HEK293 (cell line): ENCODE measurements around the gene NEUROG2.

ENCODE experiments used
- EGR2 ChIP-seq: fragments of 450-650 bp; formaldehyde crosslinking; IDR thresholded peaks from 2 replicates; pipeline ENCODE4 v1.5.1; 2016; ENCODE audit warnings: low read depth, missing biosample characterization, missing genetic modification characterization
- KLF16 ChIP-seq: fragments of 450-650 bp; formaldehyde crosslinking; IDR thresholded peaks from 2 replicates; pipeline ENCODE4 v1.5.1; 2017; ENCODE audit warnings: missing biosample characterization, missing genetic modification characterization
- KLF7 ChIP-seq: fragments of 450-650 bp; formaldehyde crosslinking; IDR thresholded peaks from 2 replicates; pipeline ENCODE4 v1.5.1; 2016; ENCODE audit warnings: missing biosample characterization, missing genetic modification characterization, borderline replicate concordance
- SALL2 ChIP-seq: fragments of 450-650 bp; formaldehyde crosslinking; IDR thresholded peaks from 2 replicates; pipeline ENCODE4 v1.5.0; 2017; ENCODE audit warnings: missing biosample characterization, mild to moderate bottlenecking, missing genetic modification characterization, borderline replicate concordance
- SCRT1 ChIP-seq: fragments of 450-650 bp; formaldehyde crosslinking; IDR thresholded peaks from 2 replicates; pipeline ENCODE4 v1.5.1; 2016; ENCODE audit warnings: missing biosample characterization, missing genetic modification characterization, borderline replicate concordance
- TRIM28 ChIP-seq: IDR thresholded peaks from 2 replicates; pipeline ENCODE4 v1.6.1; 2011; ENCODE audit warnings: low read length, control low read depth, borderline replicate concordance
- WT1 ChIP-seq: fragments of 450-650 bp; formaldehyde crosslinking; IDR thresholded peaks from 2 replicates; pipeline ENCODE4 v1.5.1; 2016; ENCODE audit warnings: missing biosample characterization, missing genetic modification characterization
- YY1 ChIP-seq: fragments of 450-650 bp; formaldehyde crosslinking; IDR thresholded peaks from 2 replicates; pipeline ENCODE4 v1.5.1; 2018; ENCODE audit warnings: missing biosample characterization, missing genetic modification characterization
- ZBTB21 ChIP-seq: fragments of 450-650 bp; formaldehyde crosslinking; IDR thresholded peaks from 2 replicates; pipeline ENCODE4 v1.5.1; 2017; ENCODE audit warnings: missing biosample characterization, missing genetic modification characterization
- ZFHX2 ChIP-seq: fragments of 450-650 bp; formaldehyde crosslinking; conservative IDR thresholded peaks from 2 replicates; pipeline ENCODE4 v1.5.1; 2016; ENCODE audit warnings: missing biosample characterization, missing genetic modification characterization
- ZNF138 ChIP-seq: fragments of 450-650 bp; formaldehyde crosslinking; IDR thresholded peaks from 2 replicates; pipeline ENCODE4 v1.5.1; 2016; ENCODE audit warnings: missing biosample characterization, missing genetic modification characterization, borderline replicate concordance
- ZNF169 ChIP-seq: fragments of 450-650 bp; formaldehyde crosslinking; IDR thresholded peaks from 2 replicates; pipeline ENCODE4 v1.5.1; 2016; ENCODE audit warnings: missing biosample characterization, missing genetic modification characterization
- ZNF202 ChIP-seq: fragments of 450-650 bp; formaldehyde crosslinking; IDR thresholded peaks from 2 replicates; pipeline ENCODE4 v1.5.1; 2016; ENCODE audit warnings: missing biosample characterization, missing genetic modification characterization, borderline replicate concordance
- ZNF24 ChIP-seq: fragments of 450-650 bp; formaldehyde crosslinking; IDR thresholded peaks from 2 replicates; pipeline ENCODE4 v1.5.1; 2016; ENCODE audit warnings: missing biosample characterization, missing genetic modification characterization
- ZNF266 ChIP-seq: fragments of 450-650 bp; formaldehyde crosslinking; IDR thresholded peaks from 2 replicates; pipeline ENCODE4 v1.5.1; 2016; ENCODE audit warnings: missing biosample characterization, missing genetic modification characterization, low read depth
- ZNF311 ChIP-seq: fragments of 450-650 bp; formaldehyde crosslinking; IDR thresholded peaks from 2 replicates; pipeline ENCODE4 v1.5.1; 2017; ENCODE audit warnings: missing biosample characterization, missing genetic modification characterization, borderline replicate concordance
- ZNF324 ChIP-seq: fragments of 450-650 bp; formaldehyde crosslinking; IDR thresholded peaks from 2 replicates; pipeline ENCODE4 v1.5.1; 2016; ENCODE audit warnings: missing biosample characterization, missing genetic modification characterization
- ZNF335 ChIP-seq: fragments of 450-650 bp; formaldehyde crosslinking; conservative IDR thresholded peaks from 2 replicates; pipeline ENCODE4 v1.5.1; 2016; ENCODE audit warnings: missing biosample characterization, missing genetic modification characterization
- ZNF394 ChIP-seq: fragments of 450-650 bp; formaldehyde crosslinking; IDR thresholded peaks from 2 replicates; pipeline ENCODE4 v1.5.1; 2016; ENCODE audit warnings: missing biosample characterization, missing genetic modification characterization, mild to moderate bottlenecking, moderate library complexity, borderline replicate concordance
- ZNF433 ChIP-seq: fragments of 450-650 bp; formaldehyde crosslinking; IDR thresholded peaks from 2 replicates; pipeline ENCODE4 v1.5.1; 2016; ENCODE audit warnings: missing biosample characterization, missing genetic modification characterization, low read depth
- ZNF501 ChIP-seq: fragments of 450-650 bp; formaldehyde crosslinking; IDR thresholded peaks from 2 replicates; pipeline ENCODE4 v1.5.1; 2016; ENCODE audit warnings: missing biosample characterization, missing genetic modification characterization
- ZNF558 ChIP-seq: fragments of 450-650 bp; formaldehyde crosslinking; IDR thresholded peaks from 2 replicates; pipeline ENCODE4 v1.5.1; 2016; ENCODE audit warnings: missing biosample characterization, missing genetic modification characterization
- ZNF561 ChIP-seq: fragments of 450-650 bp; IDR thresholded peaks from 2 replicates; pipeline ENCODE4 v1.5.1; 2018; ENCODE audit warnings: missing biosample characterization, missing genetic modification characterization, borderline replicate concordance
- ZNF621 ChIP-seq: fragments of 450-650 bp; formaldehyde crosslinking; IDR thresholded peaks from 2 replicates; pipeline ENCODE4 v1.5.1; 2017; ENCODE audit warnings: missing biosample characterization, missing genetic modification characterization
- ZNF626 ChIP-seq: fragments of 450-650 bp; sonication (Bioruptor Pico); formaldehyde crosslinking; IDR thresholded peaks from 2 replicates; pipeline ENCODE4 v1.5.1; 2018; ENCODE audit warnings: missing biosample characterization, missing genetic modification characterization, inconsistent platforms
- ZNF654 ChIP-seq: fragments of 450-650 bp; formaldehyde crosslinking; IDR thresholded peaks from 2 replicates; pipeline ENCODE4 v1.5.1; 2016; ENCODE audit warnings: low read depth, missing biosample characterization, missing genetic modification characterization
- ZNF664 ChIP-seq: fragments of 450-650 bp; formaldehyde crosslinking; IDR thresholded peaks from 2 replicates; pipeline ENCODE4 v1.5.1; 2016; ENCODE audit warnings: missing biosample characterization, missing genetic modification characterization
- ZNF707 ChIP-seq: fragments of 450-650 bp; formaldehyde crosslinking; IDR thresholded peaks from 2 replicates; pipeline ENCODE4 v1.5.1; 2016; ENCODE audit warnings: missing biosample characterization, missing genetic modification characterization
- ZNF747 ChIP-seq: fragments of 450-650 bp; formaldehyde crosslinking; IDR thresholded peaks from 2 replicates; pipeline ENCODE4 v1.5.1; 2016; ENCODE audit warnings: missing biosample characterization, missing genetic modification characterization
- ZNF830 ChIP-seq: fragments of 450-650 bp; IDR thresholded peaks from 2 replicates; pipeline ENCODE4 v1.5.0; 2018; ENCODE audit warnings: missing biosample characterization, missing genetic modification characterization, low read depth, mild to moderate bottlenecking, moderate library complexity
- TF ChIP-seq, protein P1 (sequence below): fragments of 450-650 bp; formaldehyde crosslinking; IDR thresholded peaks from 2 replicates; pipeline ENCODE4 v1.5.1; 2017; ENCODE audit warnings: missing biosample characterization, mild to moderate bottlenecking, missing genetic modification characterization, moderate library complexity
- TF ChIP-seq, protein P2 (sequence below): fragments of 450-650 bp; formaldehyde crosslinking; IDR thresholded peaks from 2 replicates; pipeline ENCODE4 v1.5.1; 2016; ENCODE audit warnings: missing biosample characterization, missing genetic modification characterization
- TF ChIP-seq, protein P3 (sequence below): fragments of 450-650 bp; formaldehyde crosslinking; IDR thresholded peaks from 2 replicates; pipeline ENCODE4 v1.5.1; 2017; ENCODE audit warnings: missing biosample characterization, missing genetic modification characterization
- TF ChIP-seq, protein P4 (sequence below): fragments of 450-650 bp; formaldehyde crosslinking; IDR thresholded peaks from 2 replicates; pipeline ENCODE4 v1.5.1; 2016; ENCODE audit warnings: missing biosample characterization, missing genetic modification characterization, low read depth

Gene NEUROG2

DNA sequence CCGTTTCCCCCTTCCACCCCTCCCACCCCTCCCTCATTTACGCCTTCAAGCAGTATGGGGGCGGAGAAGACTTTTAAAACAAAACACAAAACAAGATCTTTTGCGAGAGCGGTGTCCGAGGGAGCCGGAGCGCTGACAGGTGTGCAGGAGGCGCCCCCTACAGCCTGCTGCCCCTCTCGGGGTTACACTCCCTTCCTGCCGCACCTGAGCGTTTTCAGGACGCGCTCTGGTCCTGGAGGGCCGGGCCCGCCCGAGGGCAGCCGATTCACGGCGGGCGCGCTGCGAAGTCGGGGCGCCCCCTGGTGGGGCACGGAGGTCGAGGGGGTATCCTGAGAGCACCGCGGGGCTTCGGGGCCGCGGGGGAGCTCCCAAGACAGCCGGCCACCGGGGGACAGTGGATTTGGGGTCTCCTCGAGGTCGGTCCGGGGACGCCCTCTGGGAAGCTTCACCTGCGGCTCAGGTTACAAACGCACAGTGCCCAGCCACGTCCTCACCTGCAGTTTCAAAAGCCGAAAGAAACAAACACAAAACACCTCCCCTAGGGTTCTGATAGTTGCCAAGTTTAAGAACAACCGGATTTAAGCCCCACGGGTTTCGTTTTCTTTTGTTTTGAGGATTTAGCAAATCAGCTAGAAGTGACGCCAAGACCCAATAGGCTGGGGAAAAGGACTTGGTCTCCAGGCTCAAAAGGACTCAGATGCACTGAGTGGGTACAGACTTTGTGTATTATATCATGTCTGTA is 8.0 kb upstream of the NEUROG2 start (continued):
- TF ChIP-seq KLF16 (0 out of 2 replicates have a peak, but pooled peaks have one; percentile 27), ZNF626 (tag by site-specific recombination) (no peak), ZNF335 (tag by site-specific recombination) (no peak), WT1 (tag by site-specific recombination) (no peak), ZNF664 (tag by site-specific recombination) (no peak), ZNF501 (tag by site-specific recombination) (peak; percentile 42; the same call in 1 of the 2 replicates), ZNF747 (tag by site-specific recombination) (no peak), ZNF558 (no peak), ZNF654 (tag by site-specific recombination) (peak; percentile 61), ZFHX2 (tag by site-specific recombination) (0 out of 2 replicates have a peak, but pooled peaks have one; percentile 13), ZNF24 (tag by site-specific recombination) (no peak), ZNF202 (tag by site-specific recombination) (no peak), ZNF621 (tag by site-specific recombination) (no peak), ZNF433 (tag by site-specific recombination) (no peak), ZNF707 (tag by site-specific recombination) (no peak), KLF7 (tag by site-specific recombination) (no peak), ZNF324 (tag by site-specific recombination) (no peak), ZNF266 (tag by site-specific recombination) (no peak), ZBTB21 (tag by site-specific recombination) (no peak), ZNF394 (tag by site-specific recombination) (0 out of 2 replicates have a peak, but pooled peaks have one; percentile 15), SCRT1 (tag by site-specific recombination) (no peak), ZNF830 (tag by site-specific recombination) (no peak), YY1 (tag by site-specific recombination) (no peak), ZNF138 (no peak), ZNF311 (tag by site-specific recombination) (no peak), SALL2 (tag by site-specific recombination) (no peak), TRIM28 (no peak), EGR2 (tag by site-specific recombination) (no peak), ZNF169 (tag by site-specific recombination) (no peak), ZNF561 (no peak)
- TF ChIP-seq, protein P1, sequence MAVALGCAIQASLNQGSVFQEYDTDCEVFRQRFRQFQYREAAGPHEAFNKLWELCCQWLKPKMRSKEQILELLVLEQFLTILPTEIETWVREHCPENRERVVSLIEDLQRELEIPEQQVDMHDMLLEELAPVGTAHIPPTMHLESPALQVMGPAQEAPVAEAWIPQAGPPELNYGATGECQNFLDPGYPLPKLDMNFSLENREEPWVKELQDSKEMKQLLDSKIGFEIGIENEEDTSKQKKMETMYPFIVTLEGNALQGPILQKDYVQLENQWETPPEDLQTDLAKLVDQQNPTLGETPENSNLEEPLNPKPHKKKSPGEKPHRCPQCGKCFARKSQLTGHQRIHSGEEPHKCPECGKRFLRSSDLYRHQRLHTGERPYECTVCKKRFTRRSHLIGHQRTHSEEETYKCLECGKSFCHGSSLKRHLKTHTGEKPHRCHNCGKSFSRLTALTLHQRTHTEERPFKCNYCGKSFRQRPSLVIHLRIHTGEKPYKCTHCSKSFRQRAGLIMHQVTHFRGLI (tag by site-specific recombination), result no peak
- TF ChIP-seq, protein P2, sequence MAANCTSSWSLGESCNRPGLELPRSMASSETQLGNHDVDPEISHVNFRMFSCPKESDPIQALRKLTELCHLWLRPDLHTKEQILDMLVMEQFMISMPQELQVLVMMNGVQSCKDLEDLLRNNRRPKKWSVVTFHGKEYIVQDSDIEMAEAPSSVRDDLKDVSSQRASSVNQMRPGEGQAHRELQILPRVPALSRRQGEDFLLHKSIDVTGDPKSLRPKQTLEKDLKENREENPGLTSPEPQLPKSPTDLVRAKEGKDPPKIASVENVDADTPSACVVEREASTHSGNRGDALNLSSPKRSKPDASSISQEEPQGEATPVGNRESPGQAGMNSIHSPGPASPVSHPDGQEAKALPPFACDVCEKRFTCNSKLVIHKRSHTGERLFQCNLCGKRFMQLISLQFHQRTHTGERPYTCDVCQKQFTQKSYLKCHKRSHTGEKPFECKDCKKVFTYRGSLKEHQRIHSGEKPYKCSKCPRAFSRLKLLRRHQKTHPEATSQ (tag by site-specific recombination), result no peak
- TF ChIP-seq, protein P3, sequence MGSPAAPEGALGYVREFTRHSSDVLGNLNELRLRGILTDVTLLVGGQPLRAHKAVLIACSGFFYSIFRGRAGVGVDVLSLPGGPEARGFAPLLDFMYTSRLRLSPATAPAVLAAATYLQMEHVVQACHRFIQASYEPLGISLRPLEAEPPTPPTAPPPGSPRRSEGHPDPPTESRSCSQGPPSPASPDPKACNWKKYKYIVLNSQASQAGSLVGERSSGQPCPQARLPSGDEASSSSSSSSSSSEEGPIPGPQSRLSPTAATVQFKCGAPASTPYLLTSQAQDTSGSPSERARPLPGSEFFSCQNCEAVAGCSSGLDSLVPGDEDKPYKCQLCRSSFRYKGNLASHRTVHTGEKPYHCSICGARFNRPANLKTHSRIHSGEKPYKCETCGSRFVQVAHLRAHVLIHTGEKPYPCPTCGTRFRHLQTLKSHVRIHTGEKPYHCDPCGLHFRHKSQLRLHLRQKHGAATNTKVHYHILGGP (tag by site-specific recombination), result no peak
- TF ChIP-seq, protein P4, sequence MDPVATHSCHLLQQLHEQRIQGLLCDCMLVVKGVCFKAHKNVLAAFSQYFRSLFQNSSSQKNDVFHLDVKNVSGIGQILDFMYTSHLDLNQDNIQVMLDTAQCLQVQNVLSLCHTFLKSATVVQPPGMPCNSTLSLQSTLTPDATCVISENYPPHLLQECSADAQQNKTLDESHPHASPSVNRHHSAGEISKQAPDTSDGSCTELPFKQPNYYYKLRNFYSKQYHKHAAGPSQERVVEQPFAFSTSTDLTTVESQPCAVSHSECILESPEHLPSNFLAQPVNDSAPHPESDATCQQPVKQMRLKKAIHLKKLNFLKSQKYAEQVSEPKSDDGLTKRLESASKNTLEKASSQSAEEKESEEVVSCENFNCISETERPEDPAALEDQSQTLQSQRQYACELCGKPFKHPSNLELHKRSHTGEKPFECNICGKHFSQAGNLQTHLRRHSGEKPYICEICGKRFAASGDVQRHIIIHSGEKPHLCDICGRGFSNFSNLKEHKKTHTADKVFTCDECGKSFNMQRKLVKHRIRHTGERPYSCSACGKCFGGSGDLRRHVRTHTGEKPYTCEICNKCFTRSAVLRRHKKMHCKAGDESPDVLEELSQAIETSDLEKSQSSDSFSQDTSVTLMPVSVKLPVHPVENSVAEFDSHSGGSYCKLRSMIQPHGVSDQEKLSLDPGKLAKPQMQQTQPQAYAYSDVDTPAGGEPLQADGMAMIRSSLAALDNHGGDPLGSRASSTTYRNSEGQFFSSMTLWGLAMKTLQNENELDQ, result no peak
